Right lung (tissue), 5 donors: Measurements from ENCODE around the gene CDHR5. TPM values are rescaled to one million over a fixed set of nuclear protein-coding genes. Genes with fewer than 3 reads are reported as not detected.

Experiments used
- DNase-seq, 2 donors: peaks; one replicate each; pipeline ENCODE4 v3.0.0-alpha.2; 2013
- polyA plus RNA-seq, 5 donors: library from polyadenylated mRNA; unstranded; fragments of 120-200 nt; gene quantifications; one replicate each; pipeline versions ENCODE4 v1.2.1 to v1.2.3, GENCODE V29; 2013; ENCODE audit warnings: inconsistent platforms in 1 of 5, low replicate concordance in 1 of 5; ENCODE audit not compliant: insufficient read length in 5 of 5, insufficient read depth in 1 of 5

CDHR5 gene
- polyA plus RNA-seq, 5 donors: 0.20 to 0.86 (median 0.58) TPM

DNA sequence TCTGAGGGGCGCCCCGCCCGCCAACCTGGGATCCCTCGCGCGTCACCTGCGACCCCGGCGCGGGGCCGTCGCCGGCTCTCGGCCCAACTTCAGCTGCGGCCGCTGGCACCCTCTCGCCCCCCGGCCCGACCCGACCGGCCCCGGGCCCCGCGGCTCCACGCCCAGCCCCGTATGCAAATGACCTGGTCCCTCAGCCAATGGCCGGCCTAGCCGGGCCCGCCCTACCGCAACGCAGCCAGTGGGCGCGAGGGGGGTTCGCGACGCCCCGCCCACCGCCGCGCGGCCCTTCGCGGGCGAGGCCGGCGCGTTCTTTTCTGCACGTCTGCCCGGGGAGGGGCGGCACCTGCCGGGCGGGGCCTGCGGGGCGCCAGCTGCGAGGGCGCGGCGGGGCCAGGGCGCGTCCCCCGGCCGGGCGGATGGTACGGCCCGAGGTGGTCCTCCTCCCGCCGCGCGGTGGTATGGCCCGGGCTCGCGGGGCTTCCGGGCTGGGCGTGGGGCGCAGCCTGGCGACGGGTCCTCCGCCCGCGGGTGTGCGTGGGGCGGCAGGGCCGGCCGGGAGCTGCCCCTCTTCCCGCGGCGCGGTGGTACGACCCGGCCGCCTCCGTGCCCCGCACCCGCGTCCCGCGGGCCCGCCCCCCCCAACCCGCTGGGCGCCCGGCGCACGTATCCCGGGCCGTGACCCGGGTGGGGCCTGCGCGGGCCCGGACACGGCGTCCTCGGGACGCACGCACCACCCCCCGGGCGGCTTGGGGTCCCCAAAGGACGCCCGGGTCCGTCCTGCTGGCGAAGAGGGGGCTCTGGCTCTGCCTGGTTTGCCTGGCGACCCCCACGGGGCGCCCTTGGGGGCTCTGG lies 56.2 kb downstream of the CDHR5 start:
- DNase-seq: peak; percentile 90 to 92

DNA sequence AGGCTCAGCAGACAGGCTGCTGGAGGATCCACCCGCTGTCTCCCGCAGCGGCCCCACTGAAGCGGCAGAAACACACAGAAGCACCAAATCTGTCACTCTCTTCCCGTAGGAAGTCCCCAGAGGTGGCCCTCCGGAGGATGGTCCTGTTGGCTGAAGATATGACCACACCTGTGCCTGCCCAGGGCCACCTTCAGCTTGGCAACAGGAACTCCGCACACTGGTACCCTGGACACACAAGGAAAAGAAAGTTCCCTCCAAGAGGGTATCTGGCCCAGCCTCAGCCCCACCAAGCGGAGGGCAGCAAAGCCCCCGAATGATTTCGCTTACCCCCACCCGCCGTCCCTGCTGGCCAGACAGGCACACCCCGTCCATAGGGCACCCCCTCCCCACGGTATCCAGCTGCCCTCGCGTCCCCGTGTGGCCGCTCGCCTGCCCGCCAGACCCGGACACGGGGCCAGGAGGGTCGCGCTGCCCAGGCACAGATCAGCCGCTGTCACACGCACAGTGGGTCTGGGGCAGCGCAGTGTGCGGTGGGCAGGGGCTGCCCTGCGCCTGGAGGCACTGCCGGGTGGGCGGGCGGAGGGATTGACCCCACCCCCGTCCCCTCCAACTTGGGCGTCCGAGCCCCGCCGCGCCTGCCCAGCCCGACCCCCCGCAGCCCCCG lies 57.0 kb downstream of the CDHR5 start:
- DNase-seq: no peak

DNA sequence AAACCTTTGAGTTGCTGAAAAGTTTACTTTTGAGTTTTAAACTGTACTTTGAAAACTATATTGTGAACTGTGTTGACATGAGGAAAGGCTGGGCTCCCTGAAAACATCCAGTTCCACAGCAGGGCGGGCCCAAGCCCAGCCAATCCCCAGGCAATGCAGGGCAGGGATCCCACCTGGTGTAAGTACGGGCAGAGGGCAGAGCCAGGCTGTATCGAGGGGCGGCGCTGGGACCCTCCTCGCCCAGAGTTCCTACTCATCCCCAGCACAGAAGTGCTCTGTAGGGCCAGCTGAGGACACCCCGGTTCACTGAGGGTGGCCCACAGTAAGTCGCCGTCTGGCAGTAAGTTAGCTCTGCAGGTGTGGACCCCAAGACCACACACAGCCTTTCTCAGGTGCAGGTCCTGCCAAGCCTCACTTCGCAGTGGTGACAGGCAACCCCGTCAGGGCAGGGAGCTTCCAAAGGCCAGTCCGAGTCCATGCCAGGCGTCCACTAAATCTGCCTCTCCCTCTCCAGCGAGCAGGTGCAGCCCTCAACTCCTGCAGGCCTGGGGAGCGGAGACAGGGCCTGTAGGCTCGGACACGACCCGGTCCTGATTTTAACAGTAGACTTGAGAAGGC lies 57.6 kb downstream of the CDHR5 start:
- DNase-seq: no peak

Other genes with a start within 250 kb of the CDHR5 start
- 10 to 100 TPM in 4 of 5 donors, 1 to 10 TPM in 1; 9.5 to 17.4 (median 13.3) TPM for gene PKP3, start 230.7 kb downstream of the CDHR5 start, polyA plus RNA-seq
- gene SIGIRR, start 210.0 kb downstream of the CDHR5 start, polyA plus RNA-seq: 10 to 100 TPM; 19.0 to 44.1 (median 33.8) TPM
- gene ANO9, start 182.9 kb downstream of the CDHR5 start, polyA plus RNA-seq: 1 to 10 TPM; 4.5 to 9.0 (median 6.8) TPM
- gene PTDSS2, start 174.7 kb downstream of the CDHR5 start, polyA plus RNA-seq: 10 to 100 TPM; 21.2 to 31.5 (median 25.8) TPM
- 100 to 1,000 TPM in 1 of 5 donors, 10 to 100 TPM in 4; 63.3 to 130 (median 87.3) TPM for gene RNH1, start 117.7 kb downstream of the CDHR5 start, polyA plus RNA-seq
- 10 to 100 TPM; 27.3 to 63.3 (median 38.2) TPM for gene HRAS, start 89.4 kb downstream of the CDHR5 start, polyA plus RNA-seq
- 1 to 10 TPM; 2.3 to 5.0 (median 3.3) TPM for gene LRRC56, start 87.4 kb downstream of the CDHR5 start, polyA plus RNA-seq
- gene LMNTD2, start 64.2 kb downstream of the CDHR5 start, polyA plus RNA-seq: 1 to 10 TPM; 1.6 to 4.9 (median 2.8) TPM
- 10 to 100 TPM; 16.5 to 41.2 (median 27.6) TPM for gene RASSF7, start 64.0 kb downstream of the CDHR5 start, polyA plus RNA-seq
- gene PHRF1, start 48.5 kb downstream of the CDHR5 start, polyA plus RNA-seq: 10 to 100 TPM; 16.0 to 28.3 (median 20.4) TPM
- 10 to 100 TPM in 3 of 5 donors, 1 to 10 TPM in 2; 6.9 to 19.1 (median 11.5) TPM for gene IRF7, start 9.0 kb downstream of the CDHR5 start, polyA plus RNA-seq
- 10 to 100 TPM in 1 of 5 donors, 1 to 10 TPM in 4; 1.2 to 14.9 (median 1.7) TPM for gene SCT, start 2.2 kb upstream of the CDHR5 start, polyA plus RNA-seq
- gene DRD4, start 12.3 kb upstream of the CDHR5 start, polyA plus RNA-seq: 1 to 10 TPM in 2 of 5 donors, under 1 TPM in 3; 0.21 to 1.5 (median 0.74) TPM
- 10 to 100 TPM; 32.7 to 49.5 (median 37.7) TPM for gene DEAF1, start 70.3 kb upstream of the CDHR5 start, polyA plus RNA-seq
- gene TMEM80, start 70.9 kb upstream of the CDHR5 start, polyA plus RNA-seq: 10 to 100 TPM; 23.2 to 35.8 (median 29.9) TPM
- 10 to 100 TPM; 41.3 to 88.7 (median 81.2) TPM for gene EPS8L2, start 81.3 kb upstream of the CDHR5 start, polyA plus RNA-seq
- 100 to 1,000 TPM; 100 to 129 (median 107) TPM for gene TALDO1, start 122.5 kb upstream of the CDHR5 start, polyA plus RNA-seq
- gene GATD1, start 152.5 kb upstream of the CDHR5 start, polyA plus RNA-seq: 10 to 100 TPM; 41.4 to 80.2 (median 61.8) TPM
- under 1 TPM in 3 of 5 donors, not detected in 2; 0.18 to 0.24 (median 0.22) TPM for gene CEND1, start 165.1 kb upstream of the CDHR5 start, polyA plus RNA-seq
- gene SLC25A22, start 173.3 kb upstream of the CDHR5 start, polyA plus RNA-seq: 10 to 100 TPM in 4 of 5 donors, 1 to 10 TPM in 1; 9.4 to 25.4 (median 15.7) TPM
- 10 to 100 TPM in 4 of 5 donors, 1 to 10 TPM in 1; 9.0 to 16.6 (median 11.6) TPM for gene PIDD1, start 180.3 kb upstream of the CDHR5 start, polyA plus RNA-seq
- 1,000 to 10,000 TPM; 1,010 to 1,715 (median 1,239) TPM for gene RPLP2, start 185.0 kb upstream of the CDHR5 start, polyA plus RNA-seq
- 10 to 100 TPM; 23.4 to 54.7 (median 38.0) TPM for gene PNPLA2, start 194.0 kb upstream of the CDHR5 start, polyA plus RNA-seq
- gene CRACR2B, start 203.0 kb upstream of the CDHR5 start, polyA plus RNA-seq: 10 to 100 TPM; 13.6 to 31.6 (median 21.5) TPM
- gene CD151, start 208.0 kb upstream of the CDHR5 start, polyA plus RNA-seq: 100 to 1,000 TPM; 124 to 208 (median 165) TPM
- gene POLR2L, start 217.6 kb upstream of the CDHR5 start, polyA plus RNA-seq: 100 to 1,000 TPM in 2 of 5 donors, 10 to 100 TPM in 3; 67.8 to 164 (median 85.4) TPM
- gene TSPAN4, start 217.9 kb upstream of the CDHR5 start, polyA plus RNA-seq: 10 to 100 TPM; 42.4 to 94.6 (median 63.9) TPM